Stimulated activated CD4-positive, alpha-beta T cell treated with anti-CD3 and anti-CD28 coated beads, Interleukin-1b, Interleukin-23, amount 100 ng/mL, for 1 hour (primary cell): ENCODE measurements around the gene COX8C.

ENCODE experiments used
- DNase-seq, 2 donors: peaks; one replicate each; pipeline ENCODE4 v3.0.0-alpha.2; 2020; ENCODE audit warnings: low read depth in 2 of 2

Gene COX8C

GRCh38 chr14:93346926-93347721 lies at the start of gene COX8C:
Gene COX8C (plus strand): TSS chr14:93347182. CDS start chr14:93347269, 87 bp downstream.
- no peak for DNase-seq

- DNase-seq = no peak
These were observed 47.6 kb upstream of the COX8C start for GRCh38 chr14:93299416-93299815.

- DNase-seq = no peak
These were observed 47.1 kb upstream of the COX8C start for GRCh38 chr14:93299866-93300265.

- DNase-seq = no peak
These were observed 45.0 kb upstream of the COX8C start for GRCh38 chr14:93301821-93302447.

- no peak for DNase-seq
These were observed 44.0 kb upstream of the COX8C start for GRCh38 chr14:93302688-93303581.

GRCh38 chr14:93303659-93304058 lies 43.3 kb upstream of the COX8C start:
- no peak for DNase-seq

- DNase-seq = no peak
These were observed 42.2 kb upstream of the COX8C start for GRCh38 chr14:93304771-93305170.

- DNase-seq = no peak
These were observed 41.1 kb upstream of the COX8C start for GRCh38 chr14:93305725-93306418.

- no peak for DNase-seq
These were observed 40.2 kb upstream of the COX8C start for GRCh38 chr14:93306812-93307211.

GRCh38 chr14:93308686-93309345 lies 38.2 kb upstream of the COX8C start:
- DNase-seq = no peak

- DNase-seq = no peak
These were observed 37.5 kb upstream of the COX8C start for GRCh38 chr14:93309427-93309966.

- DNase-seq = no peak
These were observed 35.9 kb upstream of the COX8C start for GRCh38 chr14:93311082-93311481.

GRCh38 chr14:93315575-93315974 lies 31.4 kb upstream of the COX8C start:
- DNase-seq = no peak

- DNase-seq = no peak
These were observed 30.3 kb upstream of the COX8C start for GRCh38 chr14:93316716-93317115.

- no peak for DNase-seq
These were observed 29.6 kb upstream of the COX8C start for GRCh38 chr14:93317210-93317874.

- no peak for DNase-seq
These were observed 28.8 kb upstream of the COX8C start for GRCh38 chr14:93317875-93318807.

- no peak for DNase-seq
These were observed 28.1 kb upstream of the COX8C start for GRCh38 chr14:93318927-93319326.

- no peak for DNase-seq
These were observed 27.5 kb upstream of the COX8C start for GRCh38 chr14:93319494-93319893.

- DNase-seq = no peak
These were observed 27.0 kb upstream of the COX8C start for GRCh38 chr14:93319958-93320357.
